SK-N-MC (cell line): ENCODE measurements around the gene NFATC1.

Experiments used
- EZH2 ChIP-seq: fragments of 200-600 bp; sonication (generic); IDR thresholded peaks from one replicate; pipeline ENCODE4 v1.6.1; 2017; ENCODE audit warnings: antibody characterized with exemption
- POLR2AphosphoS5 ChIP-seq: IDR thresholded peaks from 2 replicates; pipeline ENCODE4 v1.6.1; 2012; ENCODE audit warnings: mild to moderate bottlenecking, low read depth, low read length, borderline replicate concordance

GRCh38 chr18:79509536-79509930 lies 113.8 kb downstream of the NFATC1 start:
- TF ChIP-seq POLR2AphosphoS5 (no peak), EZH2 (no peak)
